ENCODE data around the gene PXDN. TPM values are rescaled to one million over a fixed set of nuclear protein-coding genes. Genes with fewer than 3 reads are reported as not detected.

PXDN gene
- total RNA-seq, 2 experiments from 2014 or later = 1.3 to 1.4 TPM

DNA sequence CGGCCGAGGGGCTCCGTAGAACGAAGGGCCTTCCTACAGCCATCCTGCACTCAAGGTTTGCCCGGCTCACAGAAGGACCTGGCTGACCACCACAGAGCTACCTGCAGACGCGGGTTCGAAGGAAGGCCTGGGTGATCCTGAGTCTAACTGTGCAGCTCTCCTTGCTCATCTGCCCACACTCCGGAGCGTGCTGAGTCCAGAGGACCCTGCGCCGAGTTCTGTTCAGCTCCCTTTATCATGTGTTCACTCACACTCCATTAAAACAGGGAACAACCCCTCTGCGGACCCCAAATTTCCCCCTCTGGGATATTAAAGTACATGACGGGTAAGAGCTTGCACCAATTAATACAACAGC is 138.3 kb downstream of the PXDN start:
- CTCF ChIA-PET = no interaction called here
- POLR2A ChIA-PET = no interaction called here

DNA sequence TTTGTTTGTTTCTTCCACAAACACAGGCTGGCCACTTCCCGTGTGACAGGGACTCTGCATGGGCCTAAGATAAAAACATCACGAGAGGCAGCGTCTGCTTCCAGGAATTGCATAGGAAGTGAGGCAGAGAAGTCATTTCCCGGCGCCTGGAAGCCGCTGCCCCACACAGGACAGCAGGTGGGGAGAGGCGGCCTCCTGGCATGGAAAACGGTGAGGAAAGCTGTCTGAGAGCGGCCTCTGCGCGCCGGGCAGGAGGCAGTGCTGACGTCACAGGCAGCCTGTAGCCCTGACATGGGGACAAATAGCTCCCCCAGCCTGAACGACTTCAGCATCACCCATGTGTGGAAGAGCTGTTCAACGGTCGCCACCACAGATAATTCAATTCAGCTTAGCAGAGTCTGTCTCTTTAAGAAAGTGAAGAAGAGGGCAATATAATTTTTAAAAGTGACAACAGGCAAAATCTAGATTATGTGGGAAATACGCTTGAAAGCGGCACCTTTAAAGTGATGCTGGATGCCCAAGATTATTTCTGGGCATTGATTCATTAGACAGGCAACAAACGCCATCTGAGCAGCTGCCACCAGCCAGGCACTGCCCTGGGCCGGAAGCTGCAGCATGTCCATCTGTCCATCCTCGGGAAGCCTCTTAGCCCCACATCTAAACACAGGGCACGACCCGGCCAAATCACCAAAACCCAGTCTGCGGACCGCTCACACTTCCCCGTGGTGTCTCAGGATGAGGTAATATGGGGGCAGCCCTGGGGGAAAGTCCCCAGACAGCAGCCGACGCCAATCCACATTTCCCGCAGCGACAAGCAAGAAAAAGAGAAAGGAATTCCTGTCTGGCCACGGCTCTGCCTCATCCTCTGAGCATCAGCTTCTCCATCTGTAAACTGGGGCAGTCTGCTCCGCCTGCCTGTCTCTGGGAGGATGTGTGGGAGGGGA is 138.9 kb downstream of the PXDN start:
- ChIA-PET POLR2A (no interaction called here), CTCF (no interaction called here)

DNA sequence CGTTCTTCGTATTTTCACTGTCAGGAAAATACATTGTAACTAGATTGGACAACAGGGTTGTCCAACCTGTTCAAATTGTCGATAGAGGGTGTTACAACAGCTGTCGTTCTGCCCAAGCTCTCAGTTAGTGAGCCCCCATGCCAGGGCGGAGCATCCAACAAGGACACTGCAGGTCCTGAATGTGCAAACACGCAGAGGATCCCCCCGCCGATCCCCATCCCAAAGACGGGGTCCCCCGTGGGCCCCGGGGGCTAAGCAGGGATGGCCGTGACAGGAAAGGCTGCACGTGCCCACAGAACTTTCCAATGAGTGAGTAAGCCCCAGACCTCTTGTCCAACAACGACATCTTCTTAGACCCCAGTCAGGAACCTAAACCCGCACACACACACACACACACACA is 140.8 kb downstream of the PXDN start:
- ChIA-PET POLR2A (no interaction called here), CTCF (no interaction called here)

DNA sequence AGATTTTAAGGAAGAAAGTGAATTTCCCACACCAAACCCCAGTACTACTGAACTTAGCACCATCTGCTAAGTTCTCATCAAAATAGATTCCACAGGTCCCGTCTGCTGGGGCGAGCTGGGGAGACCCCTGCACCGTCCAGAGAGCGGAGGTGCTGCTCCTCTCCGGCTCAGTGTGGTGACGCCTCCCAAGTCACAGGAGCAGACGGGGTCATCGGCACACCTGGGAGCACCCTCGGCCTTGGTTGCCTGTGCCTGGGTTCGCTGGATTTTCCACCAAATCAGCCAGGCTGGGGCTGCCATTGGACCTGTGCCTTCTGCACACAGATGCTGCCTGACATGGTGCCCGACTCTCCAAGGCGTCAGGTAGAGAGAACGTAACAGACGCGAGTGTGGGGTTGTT is 141.3 kb downstream of the PXDN start:
- POLR2A ChIA-PET = no interaction called here

DNA sequence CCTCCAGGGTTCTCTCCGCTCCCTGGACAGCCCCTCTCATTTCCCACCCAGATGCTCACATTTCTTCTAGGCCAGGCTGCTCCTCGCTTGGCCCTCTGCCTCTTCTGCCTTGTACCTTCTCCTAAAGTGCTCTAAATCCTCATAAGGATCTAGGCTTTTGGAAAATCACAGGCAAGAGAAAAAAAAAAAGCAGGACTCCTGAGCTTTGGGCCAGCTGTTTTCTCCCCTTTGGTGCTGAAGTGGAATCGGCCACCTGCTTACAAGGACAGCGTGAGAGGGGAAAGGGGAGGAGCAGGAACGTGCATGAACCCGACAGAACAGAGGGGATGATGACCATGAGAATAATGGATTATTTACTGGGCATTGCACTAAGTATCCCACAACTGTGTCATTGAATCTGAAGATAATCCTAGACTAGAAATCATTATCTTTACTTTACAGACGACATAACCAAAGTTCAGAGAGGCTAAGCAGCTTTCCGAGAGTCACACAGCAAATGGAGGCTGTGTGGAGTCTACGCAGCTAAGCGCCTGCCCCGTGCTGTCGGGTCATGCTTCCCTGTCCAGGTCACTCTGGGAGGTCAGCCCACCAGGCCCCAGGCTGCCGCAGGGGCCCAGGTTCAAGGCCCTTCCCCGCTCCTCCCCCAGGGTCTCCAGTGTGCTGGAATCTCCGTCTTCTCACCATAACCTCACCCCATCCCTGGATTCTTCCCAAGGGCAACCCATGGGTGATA is 141.9 kb downstream of the PXDN start:
- ChIA-PET CTCF (no interaction called here), POLR2A (no interaction called here)

More for the DNA sequence above, 141.3 kb downstream of the PXDN start:
- CTCF ChIA-PET = no interaction called here

DNA sequence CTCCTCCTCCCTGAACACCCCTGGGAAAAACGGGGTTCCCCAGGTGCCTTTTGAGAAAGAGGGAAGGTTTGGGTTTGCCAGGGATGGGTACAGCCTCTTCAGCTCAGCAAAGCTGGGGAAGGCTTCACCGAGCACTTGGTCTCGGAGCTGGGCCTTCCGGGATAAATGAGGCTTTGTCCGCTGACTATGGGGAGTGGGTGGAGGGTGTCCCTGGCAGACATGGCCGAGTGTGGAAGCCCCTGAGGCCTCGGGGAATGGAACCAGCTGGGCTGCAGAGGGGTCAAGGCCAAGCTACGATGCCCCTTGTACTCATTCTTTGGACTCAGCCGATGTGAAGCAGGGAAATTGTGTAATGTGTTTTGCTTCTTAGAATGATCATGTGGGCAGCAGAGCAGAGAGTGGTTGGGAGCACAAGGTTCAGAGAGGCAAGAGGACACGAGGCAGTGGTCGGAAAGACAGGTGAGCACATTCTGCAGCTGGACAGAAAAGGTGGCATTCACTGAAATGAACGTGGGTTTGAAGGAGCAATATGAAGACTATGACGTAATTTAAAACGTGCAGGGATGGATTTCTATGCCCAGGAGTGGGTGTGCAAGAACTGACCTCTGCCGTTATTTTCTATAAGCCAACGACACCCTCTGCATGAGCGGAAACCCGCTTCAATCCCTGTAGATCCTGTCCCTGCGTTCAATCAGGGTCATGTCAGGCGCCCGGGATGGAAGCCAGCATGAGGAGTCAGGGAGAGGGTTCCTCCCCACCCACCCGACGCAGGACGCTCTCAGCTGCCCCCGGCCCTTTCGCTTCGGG is 142.6 kb downstream of the PXDN start:
- ChIA-PET CTCF (no interaction called here), POLR2A (no interaction called here)

DNA sequence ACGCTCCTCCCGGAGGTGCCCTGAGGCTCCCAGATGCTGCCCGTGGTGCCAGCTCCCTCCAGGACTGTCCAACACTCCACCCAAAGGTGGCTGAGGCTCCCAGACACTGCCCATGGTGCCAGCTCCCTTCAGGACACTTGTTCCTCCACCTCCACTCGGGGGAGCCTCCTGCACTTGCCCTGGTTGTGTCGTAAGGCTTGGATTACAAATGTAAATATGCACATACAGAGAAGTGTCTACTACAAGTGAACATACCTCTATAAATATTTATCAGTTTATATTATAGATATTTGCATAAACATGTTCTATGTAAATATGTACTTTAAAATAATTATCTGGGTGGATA is 143.3 kb downstream of the PXDN start:
- ChIA-PET POLR2A (no interaction called here), CTCF (no interaction called here)

DNA sequence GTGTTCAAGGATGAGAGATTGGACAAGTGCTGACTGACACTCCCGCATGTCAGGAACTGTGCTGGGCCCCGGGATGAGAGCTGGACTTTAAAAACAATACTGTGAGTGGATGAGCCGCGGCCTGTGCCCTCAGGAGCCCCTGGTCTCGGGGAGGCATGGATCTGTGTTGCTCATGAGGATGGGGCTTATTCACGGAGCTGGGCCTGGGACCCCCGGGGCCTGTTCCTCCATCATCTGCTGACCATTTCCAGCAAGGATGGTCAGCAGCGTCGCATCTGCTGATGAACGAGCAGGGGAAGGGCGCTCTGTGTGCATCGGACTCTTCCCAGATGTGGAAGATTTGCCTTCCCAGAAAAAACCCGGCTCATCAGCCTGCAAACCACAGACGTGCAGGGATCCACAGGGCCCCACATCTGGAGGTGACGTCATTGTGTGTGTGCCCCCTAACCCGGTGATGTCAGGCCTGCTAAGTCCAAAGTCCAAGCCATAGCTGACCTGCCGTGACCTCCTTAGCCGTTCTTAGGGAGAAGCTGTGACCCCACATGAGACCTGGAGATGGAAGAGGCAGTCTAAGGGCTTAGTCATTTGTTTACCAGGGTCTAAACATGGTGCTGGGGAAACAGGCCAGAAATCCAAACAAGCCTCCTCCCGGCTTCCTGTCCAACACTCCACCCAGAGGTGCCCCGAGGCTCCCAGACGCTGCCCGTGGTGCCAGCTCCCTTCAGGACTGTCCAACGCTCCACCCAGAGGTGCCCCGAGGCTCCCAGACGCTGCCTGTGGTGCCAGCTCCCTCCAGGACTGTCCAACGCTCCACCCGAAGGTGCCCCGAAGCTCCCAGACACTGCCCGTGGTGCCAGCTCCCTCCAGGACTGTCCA is 143.9 kb downstream of the PXDN start:
- ChIA-PET CTCF (no interaction called here), POLR2A (no interaction called here)

DNA sequence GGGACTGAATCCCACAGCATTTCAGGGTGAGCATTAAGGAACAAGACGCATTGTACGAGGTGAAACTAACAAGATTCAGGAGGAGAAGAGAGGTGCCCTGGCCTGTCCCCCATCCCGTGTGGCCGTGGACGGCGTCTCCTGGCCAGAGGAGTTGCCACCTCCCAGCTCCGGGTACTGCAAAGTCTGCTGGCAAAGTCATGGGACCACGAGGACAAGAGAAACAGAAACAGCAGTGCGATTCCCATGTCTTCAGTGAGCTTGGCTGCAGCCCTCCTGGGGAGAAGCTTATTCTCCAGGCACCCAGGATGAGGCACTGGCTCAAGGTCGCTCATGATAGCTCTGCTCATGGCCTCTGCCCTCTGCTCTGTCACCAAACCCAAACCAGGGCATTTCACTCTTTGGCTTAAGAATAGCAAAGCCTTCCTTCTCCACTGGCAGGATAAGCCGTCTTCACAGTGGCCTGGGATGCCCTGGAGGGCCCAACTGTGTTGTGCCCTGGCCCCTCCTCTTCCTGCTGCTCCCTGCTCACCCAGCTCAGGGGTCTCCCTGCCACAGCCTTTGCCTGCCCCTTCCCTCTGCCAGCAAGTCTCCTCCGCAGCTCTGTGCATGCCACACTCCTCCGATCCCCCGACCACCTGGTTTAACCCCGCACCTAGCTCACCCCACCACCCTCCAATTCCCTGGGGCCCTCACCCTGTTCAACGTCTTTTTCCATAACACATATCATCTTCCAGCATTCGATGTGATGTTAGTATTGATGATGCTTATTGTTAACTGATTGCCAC is 144.8 kb downstream of the PXDN start:
- CTCF ChIA-PET = no interaction called here
- POLR2A ChIA-PET = no interaction called here

DNA sequence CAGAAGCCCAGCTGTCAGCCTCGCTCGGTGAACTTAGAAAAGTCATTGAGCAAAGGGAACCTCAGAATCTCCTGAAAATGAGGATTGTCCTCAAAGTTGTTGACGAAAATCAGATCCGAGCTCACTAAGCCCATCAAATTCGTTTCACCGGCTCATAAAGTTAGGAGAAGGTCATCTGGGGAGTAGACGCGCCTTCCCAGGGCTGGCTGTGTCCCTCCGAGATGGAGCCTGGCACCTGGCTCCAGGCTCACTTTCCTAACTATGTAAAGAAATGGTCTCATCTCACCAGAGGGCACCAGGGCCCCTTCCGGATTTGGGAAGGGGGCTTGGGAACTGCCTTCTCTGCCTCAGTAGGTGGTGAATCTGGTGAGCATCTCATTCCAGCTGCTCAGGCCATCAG is 145.5 kb downstream of the PXDN start:
- CTCF ChIA-PET = no interaction called here
- POLR2A ChIA-PET = no interaction called here

DNA sequence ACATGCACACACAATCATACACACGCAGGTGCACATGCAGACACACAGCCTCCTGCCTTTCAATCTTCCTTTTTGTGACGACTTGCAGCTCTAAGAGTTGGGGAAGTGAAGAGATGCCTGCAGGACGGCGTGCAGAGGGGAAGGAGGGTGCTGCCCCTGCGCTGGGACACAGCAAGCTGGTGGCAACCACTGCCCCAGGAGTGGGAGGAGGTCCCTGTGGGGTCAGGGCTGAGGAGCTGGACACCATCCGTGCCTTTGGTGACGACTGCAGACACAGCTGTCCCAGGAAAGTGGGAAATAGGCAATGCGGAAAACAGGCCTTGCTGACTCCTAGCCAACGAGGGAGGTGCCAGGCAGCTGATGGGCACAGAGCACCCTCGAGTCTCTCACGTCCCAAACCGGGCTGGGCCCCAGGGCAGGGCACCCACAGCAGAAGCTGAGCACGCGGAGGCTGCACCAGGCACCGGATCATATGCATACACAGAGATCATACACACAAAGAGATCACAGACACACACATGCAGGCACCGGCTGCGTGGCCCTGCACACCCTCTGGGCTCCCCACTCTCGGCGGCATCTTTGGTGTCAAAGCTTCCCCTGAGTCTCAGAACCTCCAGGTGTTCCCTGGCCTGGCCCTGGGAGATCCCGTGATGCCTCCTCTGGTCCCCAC is 146.1 kb downstream of the PXDN start:
- ChIA-PET POLR2A (no interaction called here), CTCF (no interaction called here)

DNA sequence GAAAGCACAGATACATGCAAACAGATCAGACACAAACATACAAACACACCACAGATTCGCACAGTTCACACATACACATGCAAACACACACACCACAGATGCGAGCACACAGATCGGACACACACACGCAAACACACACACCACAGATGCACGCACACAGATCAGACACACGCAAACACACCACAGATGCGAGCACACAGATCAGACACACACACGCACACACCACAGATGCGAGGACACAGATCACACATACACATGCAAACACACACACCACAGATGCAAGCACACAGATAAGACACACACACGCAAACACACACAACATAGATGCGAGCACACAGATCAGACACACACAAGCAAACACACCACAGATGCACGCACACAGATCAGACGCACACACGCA is 149.0 kb downstream of the PXDN start:
- ChIA-PET CTCF (no interaction called here), POLR2A (no interaction called here)

DNA sequence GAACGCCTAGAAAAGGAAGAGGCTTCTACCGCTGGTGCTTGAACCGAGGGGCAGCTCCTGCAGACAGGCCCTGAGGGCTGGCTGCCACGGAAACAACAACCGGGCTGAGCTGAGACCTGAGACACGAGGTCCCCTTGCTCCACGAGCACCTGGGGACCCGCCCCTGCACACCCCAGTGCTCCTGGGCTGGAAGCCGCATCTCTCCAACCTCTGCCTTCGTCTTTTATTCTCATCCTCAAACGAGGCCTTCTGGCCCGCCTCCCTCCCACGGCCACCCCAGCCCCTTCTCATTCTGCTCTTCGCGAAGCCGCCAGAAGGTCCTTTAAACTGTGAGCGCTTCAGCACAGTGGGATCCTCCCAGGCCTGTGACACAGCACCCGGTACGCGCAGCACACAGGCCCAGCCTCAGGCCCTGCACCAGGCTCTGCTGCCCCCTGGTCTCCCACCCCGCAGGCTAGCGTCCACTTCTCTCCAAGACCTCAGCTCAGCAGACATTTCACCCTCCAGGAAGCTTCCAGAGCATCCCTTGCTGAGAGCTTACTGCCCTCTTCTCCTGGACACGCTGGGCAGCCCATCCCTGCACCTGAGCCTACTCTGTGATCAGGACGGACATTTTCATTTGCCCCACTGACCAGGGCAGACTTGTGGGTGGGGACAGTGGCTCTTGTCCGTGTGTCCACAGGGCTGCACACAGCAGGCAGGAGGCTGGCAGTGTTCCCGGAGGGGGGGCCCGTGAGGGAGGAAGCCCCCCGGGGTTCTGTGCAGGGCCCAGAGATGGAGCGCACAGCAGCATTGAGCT is 149.7 kb downstream of the PXDN start:
- POLR2A ChIA-PET = no interaction called here

DNA sequence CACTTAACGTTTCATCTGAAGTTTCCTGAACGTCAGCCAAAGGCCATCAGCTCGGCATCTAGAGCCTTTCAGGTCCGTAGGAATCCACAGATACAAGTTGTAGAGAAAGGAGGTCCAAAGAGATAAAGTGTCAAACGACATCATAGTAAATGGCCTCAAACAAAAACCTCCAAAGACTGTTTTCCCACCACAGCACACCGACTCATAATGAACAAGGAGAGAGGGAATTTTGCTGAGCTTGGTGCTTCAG is 150.3 kb downstream of the PXDN start:
- ChIA-PET CTCF (no interaction called here), POLR2A (no interaction called here)

More for the DNA sequence above, 149.7 kb downstream of the PXDN start:
- CTCF ChIA-PET = no interaction called here

DNA sequence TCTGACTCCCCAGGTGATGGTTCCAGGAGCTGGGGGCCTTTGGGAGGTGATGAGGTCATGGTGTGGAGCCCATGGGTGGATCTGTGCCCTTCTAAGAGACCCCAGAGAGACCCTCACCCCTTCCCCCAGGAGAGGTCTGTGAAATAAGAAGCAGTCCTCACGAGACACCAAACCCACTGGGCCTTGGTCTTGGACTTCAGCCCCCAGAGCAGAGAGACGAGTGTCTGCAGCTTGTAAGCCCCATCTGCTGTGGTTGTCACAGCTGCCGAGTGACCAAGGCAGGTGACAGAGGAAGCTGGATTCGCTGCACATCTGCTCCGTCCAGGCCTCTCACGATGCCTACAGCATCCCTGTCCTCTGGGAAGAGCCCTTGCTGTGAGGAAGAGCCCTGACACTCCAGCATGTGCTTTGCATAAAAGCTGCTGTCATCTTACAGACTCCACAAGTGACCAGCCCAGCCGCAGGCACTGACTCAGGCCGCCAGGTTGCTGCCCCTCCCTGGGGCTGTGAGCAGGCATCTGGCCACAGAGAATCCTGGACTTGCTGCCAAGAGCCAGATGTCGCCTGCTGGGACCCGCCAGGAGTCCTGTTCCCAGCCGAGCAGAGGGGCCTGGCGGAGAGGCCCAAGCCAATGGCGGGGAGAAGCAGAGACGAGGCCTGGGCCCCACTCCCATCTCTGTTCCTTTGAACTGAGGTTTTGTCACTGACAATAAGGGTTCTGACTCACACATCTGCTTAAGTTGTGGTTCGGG is 150.8 kb downstream of the PXDN start:
- ChIA-PET CTCF (no interaction called here), POLR2A (no interaction called here)

DNA sequence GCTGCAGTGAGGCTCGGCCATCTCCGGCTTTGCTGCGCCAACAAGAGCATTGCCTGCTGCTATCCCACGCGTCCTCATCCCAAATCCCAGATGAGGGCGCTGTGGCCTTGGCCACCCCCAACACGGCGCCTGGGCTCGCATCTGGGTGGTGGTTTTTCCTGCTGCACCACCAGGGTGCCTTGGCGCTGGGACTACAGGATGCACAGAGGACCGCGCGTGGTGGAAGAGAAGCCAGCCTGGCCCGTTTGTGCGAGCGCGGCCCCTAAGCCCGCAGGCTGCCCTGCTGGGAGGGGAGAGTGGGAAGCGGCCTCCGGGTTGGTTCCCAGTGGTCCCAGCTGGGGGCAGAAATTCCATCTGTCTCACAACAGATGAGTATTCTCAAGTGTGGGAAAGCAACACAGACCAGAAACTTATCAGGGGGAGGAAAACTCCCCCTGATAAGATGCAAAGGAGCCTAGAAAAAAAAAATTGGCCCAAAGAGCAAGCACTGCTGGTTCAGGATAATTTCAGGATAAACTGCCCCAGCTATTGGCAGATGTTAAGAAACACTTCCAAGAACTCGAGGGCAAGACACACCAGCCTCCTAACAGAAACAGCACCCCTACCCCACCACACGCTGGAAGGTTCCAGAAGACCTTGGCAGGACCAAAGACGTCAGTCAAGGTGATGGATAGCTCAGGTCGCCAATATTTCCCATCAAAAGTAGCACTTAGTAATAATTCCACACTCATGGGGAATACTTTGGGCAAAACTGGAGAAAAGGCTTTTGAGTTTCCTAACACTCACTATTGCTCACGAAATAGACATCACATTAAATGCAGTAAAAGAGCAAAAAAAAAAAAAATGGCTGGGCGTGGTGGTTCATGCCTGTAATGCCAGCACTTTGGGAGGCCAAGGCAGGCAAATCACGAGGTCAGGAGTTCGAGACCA is 152.1 kb downstream of the PXDN start:
- ChIA-PET CTCF (no interaction called here), POLR2A (no interaction called here)

DNA sequence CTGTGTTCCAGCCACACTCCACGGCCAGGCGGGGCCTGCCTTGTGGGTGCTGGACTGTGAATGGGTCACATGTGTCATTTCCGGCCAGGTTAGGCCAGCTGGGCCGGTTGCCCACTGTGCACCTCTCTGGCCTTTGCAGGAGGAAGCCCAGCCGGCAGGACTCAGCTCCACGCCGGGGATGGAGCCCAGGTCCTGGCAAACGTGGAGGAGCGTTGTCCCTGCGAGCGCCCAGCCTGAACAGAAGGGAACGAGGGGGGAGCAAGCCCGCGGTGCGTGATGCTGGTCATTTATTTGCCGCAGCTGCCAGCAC is 152.9 kb downstream of the PXDN start:
- ChIA-PET POLR2A (no interaction called here), CTCF (no interaction called here)
